Coronary artery (tissue), 2 donors: ENCODE results near the gene SMPD3.

ENCODE experiments used
- DNase-seq: peaks from one replicate; pipeline ENCODE4 v3.0.0-alpha.2; 2017; ENCODE audit warnings: low spot score
- H3K27ac ChIP-seq, 2 donors: fragments of 200-600 bp; sonication (generic); one replicate each; pipeline ENCODE4 v1.5.1; 2016 to 2019
- H3K4me3 ChIP-seq: fragments of 200-600 bp; sonication (generic); 2 replicates; pipeline ENCODE4 v1.5.1; 2016; ENCODE audit warnings: mild to moderate bottlenecking, moderate library complexity
- TF ChIP-seq, protein P1 (sequence below): fragments of 200-600 bp; sonication (generic); IDR thresholded peaks from one replicate; pipeline ENCODE4 v1.5.1; 2019; ENCODE audit warnings: antibody characterized with exemption

Gene SMPD3

DNA sequence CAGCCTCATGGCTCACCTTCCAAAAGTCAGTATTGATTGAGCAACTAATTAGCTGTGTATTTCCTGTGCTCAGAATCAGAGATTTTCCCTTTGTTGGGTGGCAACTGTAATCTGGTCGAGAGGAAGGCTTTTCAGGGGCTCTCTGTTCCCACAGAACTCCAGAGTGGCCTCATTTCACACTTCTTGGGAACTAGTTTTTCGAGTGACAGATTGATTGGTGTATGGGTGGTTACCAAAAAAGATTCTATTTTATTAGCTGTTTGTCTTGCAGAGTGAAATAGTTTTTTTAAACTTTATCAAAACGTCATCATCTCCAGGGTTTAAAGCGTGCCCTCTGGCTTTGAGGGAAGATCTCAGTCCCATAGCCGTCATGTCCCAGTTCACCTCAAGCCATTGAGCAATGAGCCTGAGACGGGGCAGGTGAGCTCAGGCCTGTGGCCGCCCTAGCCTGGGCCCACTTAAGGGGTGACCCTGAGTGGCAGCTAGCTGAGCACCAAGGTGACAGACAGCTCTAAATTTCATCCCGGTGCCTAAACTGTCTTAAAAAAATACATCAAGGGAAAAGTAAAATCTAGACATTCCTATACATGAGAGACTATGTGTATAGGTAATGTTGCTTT lies 53.0 kb downstream of the SMPD3 start:
- TF ChIP-seq, protein P1, sequence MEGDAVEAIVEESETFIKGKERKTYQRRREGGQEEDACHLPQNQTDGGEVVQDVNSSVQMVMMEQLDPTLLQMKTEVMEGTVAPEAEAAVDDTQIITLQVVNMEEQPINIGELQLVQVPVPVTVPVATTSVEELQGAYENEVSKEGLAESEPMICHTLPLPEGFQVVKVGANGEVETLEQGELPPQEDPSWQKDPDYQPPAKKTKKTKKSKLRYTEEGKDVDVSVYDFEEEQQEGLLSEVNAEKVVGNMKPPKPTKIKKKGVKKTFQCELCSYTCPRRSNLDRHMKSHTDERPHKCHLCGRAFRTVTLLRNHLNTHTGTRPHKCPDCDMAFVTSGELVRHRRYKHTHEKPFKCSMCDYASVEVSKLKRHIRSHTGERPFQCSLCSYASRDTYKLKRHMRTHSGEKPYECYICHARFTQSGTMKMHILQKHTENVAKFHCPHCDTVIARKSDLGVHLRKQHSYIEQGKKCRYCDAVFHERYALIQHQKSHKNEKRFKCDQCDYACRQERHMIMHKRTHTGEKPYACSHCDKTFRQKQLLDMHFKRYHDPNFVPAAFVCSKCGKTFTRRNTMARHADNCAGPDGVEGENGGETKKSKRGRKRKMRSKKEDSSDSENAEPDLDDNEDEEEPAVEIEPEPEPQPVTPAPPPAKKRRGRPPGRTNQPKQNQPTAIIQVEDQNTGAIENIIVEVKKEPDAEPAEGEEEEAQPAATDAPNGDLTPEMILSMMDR = no peak
- DNase-seq = no peak
- Histone ChIP-seq H3K4me3 (no peak overlapping the region), H3K27ac (no peak overlapping the region)

GRCh38 chr16:68393333-68393732 lies 55.0 kb downstream of the SMPD3 start:
- TF ChIP-seq, protein P1 = no peak
- Histone ChIP-seq H3K4me3 (no peak overlapping the region), H3K27ac (no peak overlapping the region)
- no peak for DNase-seq

GRCh38 chr16:68389750-68390371 lies 58.4 kb downstream of the SMPD3 start:
- H3K27ac ChIP-seq = no peak overlapping the region
- no peak for DNase-seq
- TF ChIP-seq, protein P1 = no peak
- H3K4me3 ChIP-seq = no peak overlapping the region

DNA sequence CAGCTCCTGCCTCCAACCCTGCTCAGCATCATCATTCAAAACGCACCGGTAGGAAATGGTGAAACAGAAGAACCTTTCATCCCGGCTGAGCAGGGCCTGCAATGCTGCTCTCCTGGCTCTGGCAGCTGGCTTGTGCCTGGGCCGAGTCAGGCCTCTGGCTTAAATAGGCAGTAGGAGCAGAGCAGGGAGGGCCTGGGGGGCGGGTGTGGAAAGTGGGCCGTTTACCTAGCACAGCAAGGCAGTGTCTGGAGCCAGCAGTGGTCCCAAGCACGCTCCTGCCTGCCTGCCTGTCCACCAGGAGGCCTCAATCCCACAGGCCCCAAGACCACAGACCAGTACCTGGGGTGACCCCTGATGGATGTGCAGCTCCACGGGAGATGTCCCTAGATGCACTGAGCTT lies 59.3 kb downstream of the SMPD3 start:
- Histone ChIP-seq H3K4me3 (no peak overlapping the region), H3K27ac (no peak overlapping the region)
- TF ChIP-seq, protein P1 = no peak
- no peak for DNase-seq

- no peak for DNase-seq
- TF ChIP-seq, protein P1 = no peak
- no peak overlapping the region for H3K27ac ChIP-seq
- H3K4me3 ChIP-seq = no peak overlapping the region
Measured at GRCh38 chr16:68388124-68388523, 60.2 kb downstream of the SMPD3 start.

- TF ChIP-seq, protein P1 = no peak
- H3K27ac ChIP-seq = no peak overlapping the region
- DNase-seq = no peak
- H3K4me3 ChIP-seq = no peak overlapping the region
Measured at GRCh38 chr16:68387301-68387700, 61.0 kb downstream of the SMPD3 start.

GRCh38 chr16:68386628-68387027 lies 61.7 kb downstream of the SMPD3 start:
- no peak overlapping the region for H3K27ac ChIP-seq
- TF ChIP-seq, protein P1 = no peak
- no peak overlapping the region for H3K4me3 ChIP-seq
- DNase-seq = no peak
